Measurements from ENCODE around the gene STAT6. TPM values are rescaled to one million over a fixed set of nuclear protein-coding genes. Genes with fewer than 3 reads are reported as not detected.
A peak's percentile ranks its signal among the peaks of the same experiment; 100 is the strongest.
"Not testable (repeated sequence)": the region's sequence is repeated elsewhere in the genome, so short reads cannot be mapped to it uniquely, and the experiment has no call there.

The STAT6 gene
- total RNA-seq, 1 donor = 81.6 TPM

DNA sequence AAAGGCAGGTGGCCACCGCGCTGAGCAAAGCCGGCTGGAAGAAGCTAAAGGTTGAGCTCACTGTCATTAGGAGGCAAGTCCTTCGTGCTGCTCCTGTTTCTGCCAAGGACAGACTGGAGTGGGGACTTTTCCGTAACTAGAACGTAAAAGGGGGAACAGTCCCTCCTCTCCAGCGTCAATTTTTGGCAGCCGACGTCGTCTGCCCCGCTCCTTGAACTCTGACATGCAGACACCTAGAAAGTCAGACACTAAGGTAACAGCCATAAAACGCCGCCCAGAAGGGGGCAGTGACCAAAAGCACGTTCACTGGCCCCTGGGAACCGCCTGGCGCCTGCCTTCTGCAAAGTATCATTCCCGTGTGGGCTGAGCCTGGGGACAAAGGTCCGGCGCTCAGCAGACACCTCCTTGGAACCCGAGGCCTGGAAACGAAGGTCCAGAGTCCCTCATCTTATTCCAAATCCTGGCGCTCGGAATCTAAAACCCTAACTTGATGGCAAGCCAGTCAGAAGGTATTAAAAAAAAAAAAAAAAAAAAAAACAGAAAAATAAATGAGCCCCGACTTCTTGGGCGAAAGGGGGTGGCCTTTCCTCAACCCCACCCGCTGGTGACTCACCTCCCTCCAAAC, 16.1 kb upstream of the STAT6 start:
- TF ChIP-seq, protein P1, sequence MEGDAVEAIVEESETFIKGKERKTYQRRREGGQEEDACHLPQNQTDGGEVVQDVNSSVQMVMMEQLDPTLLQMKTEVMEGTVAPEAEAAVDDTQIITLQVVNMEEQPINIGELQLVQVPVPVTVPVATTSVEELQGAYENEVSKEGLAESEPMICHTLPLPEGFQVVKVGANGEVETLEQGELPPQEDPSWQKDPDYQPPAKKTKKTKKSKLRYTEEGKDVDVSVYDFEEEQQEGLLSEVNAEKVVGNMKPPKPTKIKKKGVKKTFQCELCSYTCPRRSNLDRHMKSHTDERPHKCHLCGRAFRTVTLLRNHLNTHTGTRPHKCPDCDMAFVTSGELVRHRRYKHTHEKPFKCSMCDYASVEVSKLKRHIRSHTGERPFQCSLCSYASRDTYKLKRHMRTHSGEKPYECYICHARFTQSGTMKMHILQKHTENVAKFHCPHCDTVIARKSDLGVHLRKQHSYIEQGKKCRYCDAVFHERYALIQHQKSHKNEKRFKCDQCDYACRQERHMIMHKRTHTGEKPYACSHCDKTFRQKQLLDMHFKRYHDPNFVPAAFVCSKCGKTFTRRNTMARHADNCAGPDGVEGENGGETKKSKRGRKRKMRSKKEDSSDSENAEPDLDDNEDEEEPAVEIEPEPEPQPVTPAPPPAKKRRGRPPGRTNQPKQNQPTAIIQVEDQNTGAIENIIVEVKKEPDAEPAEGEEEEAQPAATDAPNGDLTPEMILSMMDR (IDR thresholded peaks at IDR 0.05; ENCODE audit: insufficient read depth, low read depth, low read length) = peak; percentile 34
- DNase-seq (ENCODE audit: low read depth) = no peak
- peak overlapping the region; percentile 93 for H3K4me3 ChIP-seq (ENCODE audit: low read depth, low read length)

DNA sequence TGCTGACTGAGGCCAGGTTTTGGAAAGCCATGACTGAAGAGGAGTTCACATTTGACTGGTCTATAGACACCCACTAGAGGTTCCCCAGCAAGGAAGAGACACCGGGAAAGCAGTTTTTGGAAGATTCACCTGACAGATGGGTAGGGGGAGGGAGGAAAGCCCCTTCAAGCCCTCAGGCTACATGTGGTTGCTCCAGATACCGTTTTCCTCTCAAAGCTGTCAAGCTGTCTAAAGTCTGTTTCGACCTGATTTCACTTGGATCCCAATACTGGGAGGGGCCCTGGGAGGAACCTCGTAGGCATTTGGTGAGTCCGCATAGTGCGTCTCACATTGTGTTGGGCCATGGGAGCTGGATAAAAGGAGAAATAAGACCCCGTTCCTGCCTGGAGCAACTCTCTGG, 15.4 kb upstream of the STAT6 start:
- TF ChIP-seq, protein P1 (IDR thresholded peaks at IDR 0.05; ENCODE audit: insufficient read depth, low read depth, low read length) = no peak
- no peak for DNase-seq (ENCODE audit: low read depth)
- H3K4me3 ChIP-seq (ENCODE audit: low read depth, low read length) = no peak overlapping the region

DNA sequence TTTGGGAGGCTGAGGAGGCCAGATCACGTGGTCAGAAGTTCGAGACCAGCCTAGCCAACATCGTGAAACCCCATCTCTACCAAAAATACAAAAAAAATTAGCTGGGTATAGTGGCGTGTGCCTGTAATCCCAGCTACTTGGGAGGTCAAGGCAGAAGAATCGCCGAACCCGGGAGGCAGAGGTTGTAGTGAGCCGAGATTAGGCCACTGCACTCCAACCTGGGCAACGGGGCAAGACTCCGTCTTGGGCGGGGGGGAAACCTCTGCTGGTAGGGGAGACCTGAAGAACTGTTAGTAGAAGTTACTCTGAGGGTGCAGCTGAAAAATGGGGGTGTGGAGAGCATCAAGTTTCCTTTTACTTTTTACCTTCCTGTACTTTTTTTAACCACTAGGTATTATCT, 14.9 kb upstream of the STAT6 start:
- TF ChIP-seq, protein P1 (IDR thresholded peaks at IDR 0.05; ENCODE audit: insufficient read depth, low read depth, low read length) = no peak
- no peak overlapping the region for H3K4me3 ChIP-seq (ENCODE audit: low read depth, low read length)
- no peak for DNase-seq (ENCODE audit: low read depth)

DNA sequence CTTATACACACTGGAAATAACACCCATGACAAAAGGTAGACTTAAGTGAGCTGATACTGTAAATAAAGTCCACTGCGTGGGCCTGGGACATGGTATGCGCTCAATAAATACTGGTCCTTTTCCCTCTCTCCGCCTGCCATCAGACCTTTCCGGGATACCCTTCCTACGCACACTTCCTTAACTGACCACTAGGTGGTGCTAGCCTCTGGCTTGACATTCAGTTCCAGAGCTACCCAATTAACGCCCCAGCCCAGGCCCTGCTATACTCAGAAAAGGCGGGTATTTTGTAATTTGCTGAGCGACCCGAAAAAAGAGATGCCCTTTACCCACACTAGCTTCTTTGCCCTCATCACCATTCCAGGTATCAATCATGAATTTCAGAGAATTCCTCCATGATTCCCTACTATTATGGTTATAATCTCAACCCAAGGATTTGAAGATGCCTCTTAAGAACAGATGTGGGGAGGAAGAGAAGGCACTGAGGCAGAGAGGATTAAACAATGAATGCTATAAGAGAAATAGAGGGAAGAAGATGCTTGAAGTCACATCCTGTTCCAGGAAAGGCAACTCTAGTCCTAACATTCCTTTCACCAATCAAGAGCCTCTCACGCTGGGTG, 13.2 kb upstream of the STAT6 start:
- DNase-seq (ENCODE audit: low read depth) = peak; percentile 76
- TF ChIP-seq, protein P1 (IDR thresholded peaks at IDR 0.05; ENCODE audit: insufficient read depth, low read depth, low read length) = peak; percentile 95
- H3K4me3 ChIP-seq (ENCODE audit: low read depth, low read length) = no peak overlapping the region

DNA sequence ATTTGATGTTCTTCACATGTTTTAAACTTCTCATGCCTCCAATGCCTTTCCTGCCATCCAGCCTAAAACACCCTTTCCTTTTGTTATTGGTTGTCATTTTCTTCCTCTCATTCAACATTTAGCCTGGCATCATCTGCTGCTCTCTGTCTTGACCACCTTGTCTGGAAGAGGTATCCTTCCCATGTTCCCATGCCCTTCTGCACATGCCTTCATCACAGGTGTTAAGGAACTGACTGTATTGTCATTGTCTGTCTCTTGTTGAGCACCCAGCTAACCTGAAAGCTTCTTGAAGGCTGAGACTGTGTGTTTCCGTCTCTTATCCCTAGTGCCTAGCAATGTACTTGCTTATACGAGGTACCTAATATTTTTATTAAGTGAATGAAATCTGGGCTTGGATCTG, 12.7 kb upstream of the STAT6 start:
- TF ChIP-seq, protein P1 (IDR thresholded peaks at IDR 0.05; ENCODE audit: insufficient read depth, low read depth, low read length) = no peak
- no peak for DNase-seq (ENCODE audit: low read depth)
- no peak overlapping the region for H3K4me3 ChIP-seq (ENCODE audit: low read depth, low read length)

DNA sequence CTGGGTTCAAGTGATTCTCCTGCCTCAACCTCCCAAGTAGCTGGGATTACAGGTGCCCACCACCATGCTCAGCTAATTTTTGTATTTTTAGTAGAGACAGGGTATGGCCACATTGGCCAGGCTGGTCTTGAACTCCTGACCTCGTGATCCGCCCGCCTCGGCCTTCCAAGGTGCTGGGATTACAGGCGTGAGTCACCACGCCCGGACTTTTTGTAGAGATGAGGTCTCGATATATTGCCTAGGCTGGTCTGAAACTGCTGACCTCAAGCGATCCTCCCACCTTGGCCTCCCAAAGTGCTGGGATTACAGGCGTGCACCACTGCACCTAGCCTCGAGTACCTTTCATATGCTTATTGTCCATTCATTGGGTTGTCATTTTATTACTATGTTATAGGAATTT, 9.6 kb upstream of the STAT6 start:
- not testable (repeated sequence) for DNase-seq (ENCODE audit: low read depth); H3K4me3 ChIP-seq (ENCODE audit: low read depth, low read length)

DNA sequence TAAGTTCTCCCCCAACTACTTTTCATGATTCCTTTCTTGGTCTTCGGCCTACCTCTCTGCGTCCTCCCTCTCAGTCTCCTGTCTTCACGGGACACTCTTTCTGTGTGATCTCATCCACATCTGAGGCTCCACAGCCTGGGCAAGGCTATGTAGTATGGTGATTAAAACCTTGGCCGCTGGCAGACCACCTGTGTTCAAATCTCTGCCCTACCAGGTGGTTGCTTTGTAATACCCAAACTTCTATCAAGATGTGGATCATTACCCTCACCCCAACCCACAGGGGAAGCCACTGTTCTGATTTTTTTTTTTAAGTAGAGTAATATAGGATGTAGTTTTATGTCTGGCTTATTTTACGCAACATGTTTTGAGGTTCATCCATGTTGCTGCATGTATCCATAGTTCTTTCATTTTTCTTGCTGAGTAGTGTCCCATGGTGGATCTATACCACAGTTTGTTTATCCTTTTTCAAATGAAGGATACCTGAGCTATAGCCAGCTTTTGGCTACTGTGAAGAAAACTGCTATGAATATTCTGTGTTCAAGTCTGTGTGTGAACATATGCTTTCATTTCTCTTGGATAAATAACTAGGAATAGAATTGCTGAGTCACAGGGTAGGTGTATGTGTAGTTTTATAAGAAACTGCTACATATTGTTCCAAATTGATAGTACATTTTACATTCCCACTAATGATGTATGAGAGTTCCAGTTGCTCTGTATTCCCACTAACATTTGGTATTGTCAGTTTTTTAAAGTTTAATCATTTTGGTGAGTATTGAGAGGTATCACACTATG, 8.3 kb upstream of the STAT6 start:
- no peak for DNase-seq (ENCODE audit: low read depth)
- TF ChIP-seq, protein P1 (IDR thresholded peaks at IDR 0.05; ENCODE audit: insufficient read depth, low read depth, low read length) = no peak
- no peak overlapping the region for H3K4me3 ChIP-seq (ENCODE audit: low read depth, low read length)
